ENCODE measurements around the gene WDR64.

DNA sequence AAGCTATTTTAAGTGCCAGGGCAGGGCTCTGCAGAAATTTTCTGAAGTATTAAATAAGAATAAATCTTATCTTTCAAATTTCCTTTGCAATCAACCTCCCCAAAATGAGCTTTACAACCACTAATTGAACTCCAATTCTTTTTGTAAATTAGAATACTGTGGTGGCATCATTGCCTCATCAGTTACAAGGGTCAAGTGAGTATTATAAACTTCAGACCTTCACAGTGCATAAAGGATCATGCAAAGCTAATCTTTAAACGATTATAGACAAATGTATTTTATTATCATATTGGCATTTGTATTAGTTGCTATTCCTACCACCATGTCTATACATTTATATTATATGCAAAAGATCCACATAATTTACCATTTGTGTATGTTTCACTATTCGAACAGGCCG is 19.1 kb upstream of the WDR64 start:
- TF ChIP-seq, protein P1, sequence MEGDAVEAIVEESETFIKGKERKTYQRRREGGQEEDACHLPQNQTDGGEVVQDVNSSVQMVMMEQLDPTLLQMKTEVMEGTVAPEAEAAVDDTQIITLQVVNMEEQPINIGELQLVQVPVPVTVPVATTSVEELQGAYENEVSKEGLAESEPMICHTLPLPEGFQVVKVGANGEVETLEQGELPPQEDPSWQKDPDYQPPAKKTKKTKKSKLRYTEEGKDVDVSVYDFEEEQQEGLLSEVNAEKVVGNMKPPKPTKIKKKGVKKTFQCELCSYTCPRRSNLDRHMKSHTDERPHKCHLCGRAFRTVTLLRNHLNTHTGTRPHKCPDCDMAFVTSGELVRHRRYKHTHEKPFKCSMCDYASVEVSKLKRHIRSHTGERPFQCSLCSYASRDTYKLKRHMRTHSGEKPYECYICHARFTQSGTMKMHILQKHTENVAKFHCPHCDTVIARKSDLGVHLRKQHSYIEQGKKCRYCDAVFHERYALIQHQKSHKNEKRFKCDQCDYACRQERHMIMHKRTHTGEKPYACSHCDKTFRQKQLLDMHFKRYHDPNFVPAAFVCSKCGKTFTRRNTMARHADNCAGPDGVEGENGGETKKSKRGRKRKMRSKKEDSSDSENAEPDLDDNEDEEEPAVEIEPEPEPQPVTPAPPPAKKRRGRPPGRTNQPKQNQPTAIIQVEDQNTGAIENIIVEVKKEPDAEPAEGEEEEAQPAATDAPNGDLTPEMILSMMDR (IDR thresholded peaks at IDR 0.05) = no peak
- no peak for TF ChIP-seq POLR2A (IDR thresholded peaks at IDR 0.05)
